ENCODE measurements around the gene HLA-DRA. TPM values are rescaled to one million over a fixed set of nuclear protein-coding genes. Genes with fewer than 3 reads are reported as not detected.
"Not testable (repeated sequence)": the region's sequence is repeated elsewhere in the genome, so short reads cannot be mapped to it uniquely, and the experiment has no call there.

HLA-DRA gene
- polyA plus RNA-seq, 2 of the 4 experiments (the other 2 are of a cell fraction) = not detected

GRCh38 chr6:32430179-32430578 lies 9.5 kb upstream of the HLA-DRA start:
- 16% methylated on average over 3 of the region's 3 CpGs for WGBS (ENCODE audit: missing lambda C conversion rate)
- FAIRE-seq (no peak), ATAC-seq (no peak), DNase-seq (ENCODE audit: low read depth in 1 of 2, low spot score in 1 of 2) (no peak)
- H3K4me1 ChIP-seq = no peaks in the 10 kb centered on the region
- no peak overlapping the region for H3K27ac ChIP-seq
- TF ChIP-seq BCL3 (IDR thresholded peaks at IDR 0.05) (no peak), HES2 (IDR thresholded peaks at IDR 0.05) (no peak), FOSB (CRISPR knock-in tag; IDR thresholded peaks at IDR 0.05) (no peak)
- CTCF ChIA-PET = interaction anchor here (1.8 to 3.3 kb wide), 2 partner anchors 17 to 271 kb away, joined by 6 to 22 read pairs; no protein-coding TSS in a partner anchor
- no peaks in the 10 kb centered on the region for H3K9me3 ChIP-seq
- POLR2A ChIA-PET = no interaction called here
- no peak overlapping the region for H3K4me2 ChIP-seq
- no peak overlapping the region for H3K4me3 ChIP-seq

GRCh38 chr6:32431142-32431541 lies 8.5 kb upstream of the HLA-DRA start:
- no peak for ATAC-seq
- POLR2A ChIA-PET = no interaction called here

GRCh38 chr6:32432050-32432450 lies 7.6 kb upstream of the HLA-DRA start:
- Histone ChIP-seq H3K27ac (no peak overlapping the region), H3K4me2 (no peak overlapping the region), H3K4me3 (no peak overlapping the region), H3K9me3 (no peaks in the 10 kb centered on the region), H3K4me1 (no peaks in the 10 kb centered on the region)
- no peak for ATAC-seq
- POLR2A ChIA-PET = no interaction called here
- CTCF ChIA-PET = interaction anchor here (1.0 to 3.3 kb wide), 7 partner anchors 10 to 355 kb away, joined by 4 to 22 read pairs (median 4); partner anchors contain the start of gene BTNL2
- TF ChIP-seq CTCF (IDR thresholded peaks at IDR 0.05) (peak; percentile 49), RAD21 (conservative IDR thresholded peaks at IDR 0.05 in 1 of 2, IDR thresholded peaks at IDR 0.05 in 1 of 2) (peak; percentile 51 to 61; a peak in 4 of 5 replicates), SMC3 (IDR thresholded peaks at IDR 0.05) (peak; percentile 62), POLR2AphosphoS2 (conservative IDR thresholded peaks at IDR 0.05; ENCODE audit: low read length) (no peak)
- no peak for FAIRE-seq
- WGBS (ENCODE audit: missing lambda C conversion rate) = 3% methylated on average over 1 of the region's 1 CpG
- peak; percentile 7 to 21 for DNase-seq (ENCODE audit: low read depth in 1 of 2, low spot score in 1 of 2)

More at GRCh38 chr6:32431142-32431541, 8.5 kb upstream of the HLA-DRA start:
- no peak for DNase-seq (ENCODE audit: low read depth in 1 of 2, low spot score in 1 of 2)
- no peak overlapping the region for H3K27ac ChIP-seq
- H3K4me2 ChIP-seq = no peak overlapping the region
- no peaks in the 10 kb centered on the region for H3K4me1 ChIP-seq
- TF ChIP-seq RARB (CRISPR knock-in tag; IDR thresholded peaks at IDR 0.05) = no peak
- peak; percentile 86 for TF ChIP-seq MAFK (IDR thresholded peaks at IDR 0.05; ENCODE audit: partially characterized antibody)
- FAIRE-seq = no peak
- WGBS (ENCODE audit: missing lambda C conversion rate) = 25% methylated on average over 3 of the region's 3 CpGs
- no peak overlapping the region for H3K4me3 ChIP-seq
- CTCF ChIA-PET = interaction anchor here (1.1 to 3.3 kb wide), 6 partner anchors 11 to 356 kb away, joined by 3 to 22 read pairs (median 4); no protein-coding TSS in a partner anchor
- no peaks in the 10 kb centered on the region for H3K9me3 ChIP-seq

- CTCF ChIA-PET = interaction anchor here (0.8 to 1.0 kb wide), 2 partner anchors 363 to 364 kb away, joined by 3 to 4 read pairs; no protein-coding TSS in a partner anchor
- DNase-seq (ENCODE audit: low read depth in 1 of 2, low spot score in 1 of 2); H3K9me3 ChIP-seq: not testable (repeated sequence)
Measured at GRCh38 chr6:32433950-32434349, 5.7 kb upstream of the HLA-DRA start.

GRCh38 chr6:32436186-32436585 lies 3.5 kb upstream of the HLA-DRA start:
- no peaks in the 10 kb centered on the region for H3K9me3 ChIP-seq
- no peak for FAIRE-seq
- H3K4me1 ChIP-seq = no peaks in the 10 kb centered on the region
- no peak for TF ChIP-seq RAD21 (conservative IDR thresholded peaks at IDR 0.05 in 1 of 2, IDR thresholded peaks at IDR 0.05 in 1 of 2)
- TF ChIP-seq HMGXB4 (CRISPR knock-in tag; IDR thresholded peaks at IDR 0.05; ENCODE audit: borderline replicate concordance) = no peak
- no peak for TF ChIP-seq TP53 (CRISPR knock-in tag; IDR thresholded peaks at IDR 0.05)
- TF ChIP-seq PBX3 (IDR thresholded peaks at IDR 0.05) = no peak
- TF ChIP-seq MAX (IDR thresholded peaks at IDR 0.05) = no peak
- TF ChIP-seq JUN (IDR thresholded peaks at IDR 0.05) = no peak
- no peak for TF ChIP-seq HOXB5 (CRISPR knock-in tag; IDR thresholded peaks at IDR 0.05)
- no peak for TF ChIP-seq KDM1A (IDR thresholded peaks at IDR 0.05; ENCODE audit: low read depth)
- no peak for TF ChIP-seq PHF8 (IDR thresholded peaks at IDR 0.05; ENCODE audit: borderline replicate concordance, low read depth)
- no peak for TF ChIP-seq SREBF2 (IDR thresholded peaks at IDR 0.05)
- no peak for TF ChIP-seq ZNF302 (CRISPR knock-in tag; IDR thresholded peaks at IDR 0.05)
- no peak overlapping the region for H3K27ac ChIP-seq
- no peak overlapping the region for H3K4me3 ChIP-seq
- ATAC-seq = no peak
- POLR2A ChIA-PET = no interaction called here
- no peak overlapping the region for H3K4me2 ChIP-seq
- WGBS (ENCODE audit: missing lambda C conversion rate) = 2% methylated on average over 4 of the region's 4 CpGs
- CTCF ChIA-PET = no interaction called here
- DNase-seq (ENCODE audit: low read depth in 1 of 2, low spot score in 1 of 2) = no peak

More at GRCh38 chr6:32433950-32434349, 5.7 kb upstream of the HLA-DRA start:
- FAIRE-seq, H3K4me3 ChIP-seq, ATAC-seq, H3K27ac ChIP-seq, H3K4me2 ChIP-seq, H3K4me1 ChIP-seq, POLR2A ChIA-PET: not testable (repeated sequence)
- WGBS (ENCODE audit: missing lambda C conversion rate) = 12% methylated on average over 1 of the region's 1 CpG

Measured in A549 (cell line).